HG03558 (cell line): ENCODE data around the gene GKN2.
"Not testable (repeated sequence)": the region's sequence is repeated elsewhere in the genome, so short reads cannot be mapped to it uniquely, and the experiment has no call there.

ENCODE experiments used
- ATAC-seq: cut with Tn5 transposase; IDR thresholded peaks from one replicate; pipeline ENCODE4 v1.9.1; 2021; ENCODE audit warnings: moderate number of reproducible peaks; ENCODE audit not compliant: unreplicated experiment; ENCODE audit errors: extremely low read depth

The GKN2 gene

DNA sequence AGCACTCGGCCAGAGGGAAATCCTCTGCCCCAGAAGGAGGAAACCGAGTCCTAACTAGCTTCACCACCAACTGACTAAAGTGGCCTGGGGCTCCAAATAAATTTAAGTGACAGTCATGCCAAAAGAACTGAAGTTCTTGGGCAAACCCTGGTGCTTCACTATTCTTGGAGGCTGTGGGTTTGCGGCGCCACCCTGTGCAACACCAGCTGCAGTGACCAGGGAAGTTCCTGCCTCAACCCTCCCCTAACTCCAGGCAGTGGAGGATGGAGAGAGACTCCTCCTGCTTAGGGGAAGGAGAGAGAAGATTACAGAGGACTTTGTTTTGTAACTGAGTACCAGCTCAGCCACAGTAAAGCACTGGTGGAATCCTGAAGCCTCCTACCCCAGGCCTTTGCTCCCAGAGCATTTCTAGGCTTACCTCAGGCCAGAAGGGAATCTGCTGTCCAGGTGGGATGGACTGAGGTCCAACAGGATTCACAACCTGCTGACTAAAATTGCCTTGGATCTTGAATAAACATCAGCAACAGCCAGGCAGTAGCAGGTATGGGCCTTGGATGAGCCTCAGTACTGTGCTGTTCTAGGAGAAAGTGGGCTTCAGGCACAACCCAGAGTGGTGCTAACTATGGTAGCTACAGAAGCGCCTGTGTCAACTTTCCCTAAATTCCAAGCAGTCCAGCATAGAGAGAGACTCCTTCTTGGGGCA, 52.0 kb downstream of the GKN2 start:
- ATAC-seq, result no peak

DNA sequence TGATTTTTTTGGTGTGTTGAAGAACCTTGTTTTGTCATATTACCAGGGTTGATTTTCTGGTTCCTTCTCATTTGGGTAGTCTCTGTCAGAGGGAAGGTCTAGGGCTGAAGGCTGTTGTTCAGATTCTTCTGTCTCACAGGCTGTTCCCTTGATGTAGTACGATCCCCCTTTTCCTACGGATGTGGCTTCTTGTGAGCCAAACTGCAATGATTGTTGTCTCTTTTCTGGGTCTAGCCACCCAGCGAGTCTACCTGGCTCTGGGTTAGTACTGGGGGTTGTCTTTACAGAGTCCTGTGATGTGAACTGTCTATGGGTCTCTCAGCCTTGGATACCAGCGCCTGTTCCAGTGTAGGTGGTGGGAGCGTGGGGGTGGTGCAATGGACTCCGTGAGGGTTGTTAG, 56.7 kb downstream of the GKN2 start:
- ATAC-seq, result not testable (repeated sequence)
